Activated CD4-positive, alpha-beta T cell treated with anti-CD3 and anti-CD28 coated beads for 48 hours (primary cell): ENCODE data around the gene ZBTB37.
"Not testable (repeated sequence)": the region's sequence is repeated elsewhere in the genome, so short reads cannot be mapped to it uniquely, and the experiment has no call there.

Experiments used
- DNase-seq: peaks from one replicate; pipeline ENCODE4 v3.0.0-alpha.2; 2020

Gene ZBTB37

GRCh38 chr1:173868266-173869020, at the start of gene ZBTB37:
Gene ZBTB37, plus strand, starts transcription at chr1:173868380. Its CDS starts 1,846 bp downstream, at chr1:173870226.
- peak; percentile 97 for DNase-seq

DNA sequence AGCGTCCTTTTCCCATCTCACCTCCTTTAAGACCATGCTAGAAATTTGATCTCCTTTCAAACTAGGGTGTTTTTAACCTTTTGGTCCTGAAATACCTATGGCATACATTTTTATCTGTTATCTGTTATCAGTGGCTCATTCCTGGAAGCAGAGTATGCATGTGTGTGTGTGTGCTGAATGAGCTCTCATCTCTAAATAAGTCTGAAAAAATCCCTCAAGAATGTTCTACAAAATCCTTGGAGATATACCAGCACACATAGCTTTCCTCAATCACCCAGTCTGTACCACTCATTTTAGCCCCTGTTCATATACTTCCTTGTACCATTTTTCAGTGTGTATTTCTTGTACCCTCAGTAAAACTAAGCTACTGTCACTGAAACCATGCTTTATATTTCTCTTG, 49.7 kb upstream of the ZBTB37 start:
- DNase-seq, result no peak

- DNase-seq, result no peak
Measured at GRCh38 chr1:173821680-173822079, 46.5 kb upstream of the ZBTB37 start.

- DNase-seq, result no peak
Measured at GRCh38 chr1:173823781-173824314, 44.3 kb upstream of the ZBTB37 start.

GRCh38 chr1:173824315-173825081, 43.7 kb upstream of the ZBTB37 start, which contains the start of the genes CENPL and DARS2:
Gene CENPL, minus strand, starts transcription at chr1:173824883. Its CDS starts 13,584 bp downstream, at chr1:173811299.
Gene DARS2, plus strand, starts transcription at chr1:173824673. Its CDS starts 557 bp downstream, at chr1:173825230.
- DNase-seq, result peak; percentile 93

DNA sequence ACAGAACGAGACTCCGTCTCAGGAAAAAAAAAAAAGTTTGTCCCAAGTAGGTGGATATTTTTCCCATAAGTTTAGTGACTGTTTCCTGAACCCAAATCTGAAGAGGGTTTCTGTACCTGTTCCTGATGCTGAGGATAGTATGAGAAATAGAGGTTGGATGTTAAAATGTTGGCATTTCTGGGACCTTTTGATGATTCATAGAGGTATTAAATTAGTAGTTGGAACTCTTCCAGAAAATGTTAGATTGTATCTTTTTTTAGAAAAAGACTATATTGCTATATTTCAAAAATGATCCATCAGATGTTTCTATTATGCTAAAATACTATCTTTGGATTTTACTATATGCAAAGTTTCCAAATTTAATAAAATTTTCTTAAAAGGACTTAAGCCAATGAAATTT, 40.6 kb upstream of the ZBTB37 start:
- DNase-seq, result no peak

- no peak for DNase-seq
Measured at GRCh38 chr1:173832748-173833147, 35.4 kb upstream of the ZBTB37 start.

- DNase-seq, result no peak
Measured at GRCh38 chr1:173852105-173852504, 16.1 kb upstream of the ZBTB37 start.

DNA sequence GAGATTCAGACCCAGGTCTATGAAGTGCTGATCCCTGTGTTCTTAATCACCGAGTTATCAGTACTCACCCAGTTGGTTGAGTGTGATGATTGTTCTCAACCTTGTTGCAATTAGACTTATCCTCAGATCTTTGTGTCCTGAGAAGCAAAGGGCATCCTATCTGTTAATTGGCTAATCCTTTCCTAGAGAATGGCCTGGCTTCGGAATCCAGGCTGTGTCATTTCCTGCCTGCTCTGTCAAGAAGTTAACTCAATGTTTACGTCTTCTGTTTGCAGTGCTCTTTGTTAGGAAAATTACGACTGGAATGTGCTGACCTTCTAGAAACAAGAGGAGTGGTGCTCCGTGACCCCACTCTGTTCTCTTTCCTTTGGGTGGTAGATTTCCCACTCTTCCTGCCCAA, 15.1 kb upstream of the ZBTB37 start:
- no peak for DNase-seq

DNA sequence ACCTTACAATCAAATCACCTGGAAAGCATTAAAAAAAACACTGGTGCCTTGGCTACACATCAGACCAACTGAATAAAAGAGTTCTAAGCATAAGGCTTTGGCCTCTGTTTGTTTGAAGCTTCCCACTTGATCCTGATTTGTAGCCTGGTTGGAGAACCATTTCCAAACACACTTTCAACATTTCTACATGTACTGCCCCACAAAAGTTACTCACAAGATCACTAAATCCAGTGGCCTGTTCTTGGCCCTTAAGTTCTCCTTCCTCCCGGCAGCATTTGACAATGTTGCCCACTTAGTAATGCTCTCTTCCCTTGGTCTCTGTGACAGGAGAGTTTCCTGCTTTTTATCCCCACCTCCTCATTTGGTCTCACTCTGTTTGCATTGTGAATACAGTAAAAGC, 12.2 kb upstream of the ZBTB37 start:
- no peak for DNase-seq

DNA sequence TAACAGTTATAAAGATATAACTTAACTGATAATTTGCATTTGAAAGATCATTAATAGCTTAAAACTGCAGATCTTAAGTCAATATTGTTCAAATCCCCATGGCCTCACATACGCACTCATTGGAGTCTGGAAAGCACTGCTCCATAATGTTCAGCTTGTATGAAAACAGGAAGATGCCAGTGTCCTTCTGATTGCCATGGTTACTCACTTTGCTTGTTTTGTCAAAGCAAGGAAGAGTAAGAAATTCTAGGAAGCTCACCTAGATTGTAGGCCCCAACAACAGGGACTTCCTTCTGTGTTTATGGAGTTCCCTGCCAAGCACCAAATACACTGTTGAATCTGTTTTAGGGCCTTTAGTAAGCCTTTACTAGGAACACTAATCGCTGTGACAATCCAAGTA, 11.3 kb upstream of the ZBTB37 start:
- no peak for DNase-seq

DNA sequence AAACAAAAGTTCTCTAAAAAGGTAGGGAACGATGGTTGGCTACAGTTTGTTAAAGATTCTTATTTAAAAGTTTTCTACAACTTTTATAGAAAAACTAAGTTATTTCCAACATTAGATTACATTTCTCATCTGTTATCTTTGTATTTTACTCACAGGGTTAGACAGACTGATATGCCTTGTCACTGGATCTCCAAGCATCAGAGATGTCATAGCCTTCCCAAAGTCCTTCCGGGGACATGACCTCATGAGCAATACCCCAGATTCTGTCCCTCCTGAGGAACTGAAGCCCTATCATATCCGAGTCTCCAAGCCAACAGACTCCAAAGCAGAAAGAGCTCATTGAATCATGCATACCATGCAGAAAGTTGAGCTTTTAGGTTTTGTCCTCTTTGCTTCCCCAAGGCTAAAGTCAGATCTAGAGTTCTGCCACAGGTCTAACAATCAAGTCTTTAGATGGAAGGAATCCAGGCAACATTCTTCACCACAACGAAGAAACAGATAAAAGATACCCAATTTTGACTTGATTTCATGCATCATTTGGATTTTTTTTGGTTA, 10.7 kb upstream of the ZBTB37 start:
- no peak for DNase-seq

GRCh38 chr1:173859547-173859946, 8.6 kb upstream of the ZBTB37 start:
- not testable (repeated sequence) for DNase-seq

GRCh38 chr1:173860065-173860464, 8.1 kb upstream of the ZBTB37 start:
- DNase-seq, result no peak

- DNase-seq, result peak; percentile 43
Measured at GRCh38 chr1:173861731-173862145, 6.4 kb upstream of the ZBTB37 start.

DNA sequence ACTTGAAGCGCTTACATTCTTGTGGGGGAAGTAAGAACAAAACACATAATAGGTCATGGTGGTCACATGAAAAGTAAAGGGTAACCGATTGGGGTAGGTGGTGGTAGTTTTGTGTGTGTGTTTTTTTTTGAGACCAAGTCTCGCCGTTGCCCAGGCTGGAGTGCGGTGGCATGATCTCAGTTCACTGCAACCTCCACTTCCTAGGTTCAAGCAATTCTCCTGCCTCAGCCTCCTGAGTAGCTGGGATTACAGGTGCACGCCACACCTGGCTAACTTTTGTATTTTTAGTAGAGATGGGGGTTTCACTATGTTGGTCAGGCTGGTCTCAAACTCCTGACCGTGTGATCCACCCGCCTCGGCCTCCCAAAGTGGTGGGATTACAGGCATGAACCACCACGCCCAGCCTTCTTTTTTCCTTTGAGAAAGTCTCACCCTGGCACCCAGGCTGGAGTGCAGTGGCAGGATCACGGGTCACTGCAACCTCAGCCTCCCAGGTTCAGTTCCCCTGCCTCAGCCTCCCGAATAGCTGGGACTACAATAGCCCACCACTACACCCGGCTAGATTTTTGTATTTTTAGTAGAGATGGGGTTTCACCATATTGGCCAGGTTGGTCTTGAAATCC, 5.9 kb upstream of the ZBTB37 start:
- DNase-seq, result peak; percentile 50

DNA sequence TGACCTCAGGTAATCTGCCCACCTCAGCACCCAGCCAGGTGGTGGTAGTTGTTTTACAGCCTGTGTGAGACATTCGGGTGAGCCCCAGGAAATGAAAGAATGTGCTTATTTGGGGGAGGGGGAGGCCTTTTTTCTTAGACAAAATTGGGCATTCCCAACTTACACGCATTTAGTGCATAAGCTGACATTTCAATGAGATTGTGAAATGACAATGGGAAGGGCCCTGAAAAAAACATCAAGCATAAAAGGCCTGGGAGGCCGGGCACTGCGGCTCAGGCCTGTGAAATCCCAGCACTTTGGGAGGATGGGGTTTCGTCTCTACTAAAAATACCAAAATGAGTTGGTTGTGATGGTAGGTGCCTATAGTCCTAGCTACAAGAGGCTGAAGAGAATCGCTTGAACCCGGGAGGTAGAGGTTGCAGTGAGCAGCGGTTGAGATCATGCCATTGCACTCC, 5.4 kb upstream of the ZBTB37 start:
- peak; percentile 15 for DNase-seq

DNA sequence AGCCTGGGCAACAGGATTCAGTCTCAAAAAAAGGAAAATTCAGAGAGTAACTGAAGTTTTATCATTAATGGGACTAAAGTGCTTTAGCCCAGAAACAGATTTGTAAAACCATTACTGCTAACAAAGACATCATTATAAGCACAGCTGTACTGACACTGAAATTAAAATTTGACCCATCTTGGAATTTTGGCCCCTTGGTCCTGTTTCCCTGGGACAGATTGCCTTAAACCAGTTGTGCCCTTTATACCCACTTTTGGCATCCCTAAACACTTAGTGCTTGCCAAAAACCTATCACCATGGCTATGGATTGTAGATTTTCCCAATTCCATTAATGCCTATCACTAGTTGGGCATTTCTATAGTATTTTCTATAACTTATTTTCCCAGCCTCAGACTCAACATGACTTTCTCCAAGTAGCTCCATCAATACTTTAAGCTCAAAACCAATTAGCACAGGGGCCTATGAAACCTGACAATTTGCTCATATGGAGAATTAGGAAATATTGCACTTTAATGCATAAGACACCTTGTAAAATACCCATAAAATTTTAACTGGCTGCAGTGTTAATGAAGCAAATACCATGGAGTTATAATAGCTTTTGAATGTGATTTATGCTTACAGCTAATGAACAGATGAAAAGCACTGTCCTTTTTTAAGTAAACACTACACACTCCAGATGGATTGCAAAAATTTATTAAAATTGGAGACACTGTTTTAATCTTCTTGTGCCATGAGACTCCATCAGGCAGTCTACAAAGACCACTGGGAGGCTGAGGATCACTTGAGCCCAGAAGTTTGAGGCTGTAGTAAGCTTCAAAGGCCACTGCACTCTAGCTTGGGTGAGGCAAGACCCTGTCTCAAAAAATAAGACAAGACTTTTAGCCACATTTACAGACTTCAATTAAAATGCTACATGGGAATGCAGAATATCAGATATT, 4.7 kb upstream of the ZBTB37 start:
- no peak for DNase-seq

DNA sequence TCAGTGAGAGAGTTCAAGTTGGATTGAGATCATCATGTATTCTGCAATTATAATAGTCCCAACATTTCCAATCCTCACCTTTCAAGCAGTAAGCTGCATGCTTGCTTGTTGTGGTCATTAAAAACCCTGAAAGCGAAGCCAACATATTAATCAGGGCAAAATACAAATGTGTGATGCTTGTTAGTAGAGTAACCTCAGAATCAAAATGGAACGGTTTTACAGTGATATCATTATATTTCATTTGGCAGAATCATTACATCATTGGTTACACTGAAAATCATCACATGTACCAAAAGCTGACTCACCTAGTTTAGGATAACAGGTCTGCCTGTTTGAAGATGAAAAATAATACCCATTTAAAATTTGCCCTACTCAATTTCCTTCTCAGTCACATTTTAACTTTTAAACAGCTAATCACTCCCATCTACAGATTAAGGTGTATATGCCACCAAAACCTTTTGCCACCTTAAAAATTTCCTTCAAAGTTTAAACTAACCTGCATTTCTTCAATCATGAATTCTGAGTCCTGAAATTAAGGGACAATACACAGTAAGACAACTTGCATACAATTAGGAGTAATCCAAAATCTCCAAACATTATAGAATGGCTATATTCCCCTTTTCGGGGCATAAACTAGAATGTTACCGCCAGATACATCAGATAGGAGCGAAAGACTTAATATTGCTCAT, 3.9 kb upstream of the ZBTB37 start:
- no peak for DNase-seq

- no peak for DNase-seq
Measured at GRCh38 chr1:173865468-173866164, 2.6 kb upstream of the ZBTB37 start.
